Measurements from ENCODE around the gene TOMM20. TPM values are rescaled to one million over a fixed set of nuclear protein-coding genes. Genes with fewer than 3 reads are reported as not detected.

Gene TOMM20
- total RNA-seq, 4 donors from 2014 or later = 73.6 to 91.7 (median 83.0) TPM

DNA sequence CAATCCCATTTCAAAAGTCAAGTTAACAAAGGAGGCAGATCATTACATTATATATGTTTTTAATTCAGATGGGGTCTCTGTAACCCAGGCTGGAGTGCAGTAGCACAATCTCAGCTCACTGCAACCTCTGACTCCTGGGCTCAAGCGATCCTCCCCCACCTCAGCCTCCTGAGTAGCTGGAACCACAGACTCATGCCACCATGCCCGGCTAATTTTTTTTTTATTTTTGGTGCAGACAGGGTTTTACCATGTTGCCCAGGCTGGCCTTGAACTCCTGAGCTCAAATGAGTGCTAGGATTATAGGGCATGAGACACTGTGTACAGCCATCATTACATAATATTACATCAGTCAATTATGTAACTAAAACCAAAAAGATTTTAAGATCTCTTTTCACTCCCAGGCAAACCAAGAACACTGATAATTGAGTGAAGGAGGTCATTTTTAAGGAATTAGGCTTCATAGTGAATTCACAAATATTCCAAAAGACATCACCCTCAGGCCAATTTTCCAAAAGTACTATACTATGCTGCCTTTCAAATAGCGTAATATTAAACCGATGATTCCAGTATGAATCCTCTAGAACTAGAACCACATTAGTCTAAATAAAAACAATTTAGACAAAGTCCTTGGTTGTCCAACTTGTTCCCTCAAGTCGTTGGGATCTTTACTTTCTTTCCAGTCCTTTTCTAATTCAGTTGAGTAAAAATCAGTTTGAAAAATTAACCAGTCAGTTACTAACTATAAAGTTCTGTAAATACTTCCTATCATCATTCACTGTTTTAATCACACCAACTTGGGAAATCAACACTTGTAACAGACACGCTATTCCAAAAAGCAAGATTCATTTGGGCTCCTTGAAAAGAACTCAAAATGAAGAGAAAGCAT lies 16.1 kb downstream of the TOMM20 start:
- no peak for DNase-seq (ENCODE audit: low spot score)
- TF ChIP-seq, protein P1, sequence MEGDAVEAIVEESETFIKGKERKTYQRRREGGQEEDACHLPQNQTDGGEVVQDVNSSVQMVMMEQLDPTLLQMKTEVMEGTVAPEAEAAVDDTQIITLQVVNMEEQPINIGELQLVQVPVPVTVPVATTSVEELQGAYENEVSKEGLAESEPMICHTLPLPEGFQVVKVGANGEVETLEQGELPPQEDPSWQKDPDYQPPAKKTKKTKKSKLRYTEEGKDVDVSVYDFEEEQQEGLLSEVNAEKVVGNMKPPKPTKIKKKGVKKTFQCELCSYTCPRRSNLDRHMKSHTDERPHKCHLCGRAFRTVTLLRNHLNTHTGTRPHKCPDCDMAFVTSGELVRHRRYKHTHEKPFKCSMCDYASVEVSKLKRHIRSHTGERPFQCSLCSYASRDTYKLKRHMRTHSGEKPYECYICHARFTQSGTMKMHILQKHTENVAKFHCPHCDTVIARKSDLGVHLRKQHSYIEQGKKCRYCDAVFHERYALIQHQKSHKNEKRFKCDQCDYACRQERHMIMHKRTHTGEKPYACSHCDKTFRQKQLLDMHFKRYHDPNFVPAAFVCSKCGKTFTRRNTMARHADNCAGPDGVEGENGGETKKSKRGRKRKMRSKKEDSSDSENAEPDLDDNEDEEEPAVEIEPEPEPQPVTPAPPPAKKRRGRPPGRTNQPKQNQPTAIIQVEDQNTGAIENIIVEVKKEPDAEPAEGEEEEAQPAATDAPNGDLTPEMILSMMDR (IDR thresholded peaks at IDR 0.05) = no peak
- no peak for ATAC-seq (ENCODE audit: low FRiP score)

DNA sequence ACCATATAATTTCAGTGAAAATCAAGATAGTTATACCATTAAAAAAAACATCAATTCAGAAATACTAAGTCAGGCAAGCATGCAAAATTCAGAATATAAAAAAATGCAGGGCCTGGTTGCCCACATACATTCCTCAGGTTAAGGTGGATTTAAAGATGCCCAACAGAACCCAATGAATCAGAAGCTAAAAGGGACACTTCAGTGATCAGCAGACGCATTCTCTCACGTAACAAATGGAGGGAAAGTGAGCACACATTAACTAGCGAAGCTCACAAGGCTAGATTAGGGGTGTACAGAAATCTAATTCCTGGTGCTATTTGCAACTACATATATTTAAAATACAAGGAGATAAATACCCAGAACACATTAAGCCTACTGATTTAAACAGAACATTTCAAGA lies 17.5 kb downstream of the TOMM20 start:
- DNase-seq (ENCODE audit: low spot score) = no peak
- TF ChIP-seq, protein P1 (IDR thresholded peaks at IDR 0.05) = no peak
- no peak for ATAC-seq (ENCODE audit: low FRiP score)

DNA sequence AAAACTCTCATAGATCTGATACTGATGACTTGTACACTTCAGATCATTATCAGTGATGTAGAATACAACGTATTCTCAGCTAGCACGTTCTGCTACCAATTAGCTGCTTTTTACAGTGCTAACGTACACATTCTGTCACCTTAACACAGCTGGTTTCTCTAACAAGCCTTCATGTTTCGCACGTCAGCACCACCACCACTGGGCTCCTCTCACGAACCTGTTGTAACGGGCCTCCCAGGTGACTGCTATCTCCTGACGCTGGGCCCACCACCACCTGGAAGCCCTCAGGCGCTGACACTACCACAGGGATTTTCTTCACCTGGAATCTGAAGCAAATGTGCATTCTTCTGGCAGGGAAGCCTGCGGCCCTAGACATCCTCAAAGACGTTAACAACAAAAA lies 19.8 kb downstream of the TOMM20 start:
- ATAC-seq (ENCODE audit: low FRiP score) (no peak), DNase-seq (ENCODE audit: low spot score) (no peak)
- TF ChIP-seq, protein P1 (IDR thresholded peaks at IDR 0.05) = no peak

GRCh38 chr1:235108185-235108593 lies 20.4 kb downstream of the TOMM20 start:
- DNase-seq (ENCODE audit: low spot score) = no peak
- TF ChIP-seq, protein P1 (IDR thresholded peaks at IDR 0.05) = no peak
- no peak for ATAC-seq (ENCODE audit: low FRiP score)

DNA sequence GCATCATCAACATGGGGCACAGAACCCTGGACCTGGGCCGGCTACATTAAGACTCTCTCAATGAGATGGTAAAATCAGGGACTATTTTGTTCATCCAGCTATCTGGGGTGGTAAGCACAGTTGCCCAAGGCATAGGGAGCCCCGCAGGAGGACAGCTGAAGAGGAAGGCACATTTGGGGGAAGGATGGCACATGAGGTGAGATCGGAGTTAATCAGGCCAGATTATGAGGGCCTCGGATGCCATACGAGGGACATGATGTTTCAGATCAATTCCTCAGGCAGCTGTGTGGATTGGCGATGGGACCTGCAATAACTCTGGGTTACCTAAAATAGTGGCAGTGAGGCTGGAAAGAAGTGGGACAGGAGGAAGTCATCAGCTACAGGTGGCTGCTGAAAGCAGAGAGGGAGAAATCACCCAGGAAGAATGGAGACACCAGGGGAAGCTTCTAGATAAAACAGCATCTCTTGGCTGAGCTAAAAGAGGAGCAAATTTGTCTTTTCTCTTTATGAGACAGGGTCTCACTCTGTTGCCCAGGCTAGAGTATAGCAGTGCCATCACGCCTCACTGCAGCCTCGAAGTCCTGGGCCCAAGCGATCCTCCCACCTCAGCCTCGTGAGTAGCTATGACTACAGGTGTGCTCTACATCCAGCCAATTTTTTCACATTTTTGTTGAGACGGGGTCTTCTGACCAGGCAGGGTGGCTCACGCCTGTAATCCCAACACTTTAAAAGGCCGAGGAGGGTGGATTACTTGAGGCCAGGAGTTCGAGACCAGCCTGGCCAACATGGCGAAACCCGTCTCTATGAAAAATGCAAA lies 21.1 kb downstream of the TOMM20 start:
- ATAC-seq (ENCODE audit: low FRiP score) = no peak
- DNase-seq (ENCODE audit: low spot score) = no peak
- TF ChIP-seq, protein P1 (IDR thresholded peaks at IDR 0.05) = no peak

- TF ChIP-seq, protein P1 (IDR thresholded peaks at IDR 0.05) = no peak
- DNase-seq (ENCODE audit: low spot score) = no peak
- ATAC-seq (ENCODE audit: low FRiP score) = no peak
These were observed 22.2 kb downstream of the TOMM20 start for GRCh38 chr1:235106457-235106856.
